ENCODE results near the gene EDIL3.

EDIL3 gene

DNA sequence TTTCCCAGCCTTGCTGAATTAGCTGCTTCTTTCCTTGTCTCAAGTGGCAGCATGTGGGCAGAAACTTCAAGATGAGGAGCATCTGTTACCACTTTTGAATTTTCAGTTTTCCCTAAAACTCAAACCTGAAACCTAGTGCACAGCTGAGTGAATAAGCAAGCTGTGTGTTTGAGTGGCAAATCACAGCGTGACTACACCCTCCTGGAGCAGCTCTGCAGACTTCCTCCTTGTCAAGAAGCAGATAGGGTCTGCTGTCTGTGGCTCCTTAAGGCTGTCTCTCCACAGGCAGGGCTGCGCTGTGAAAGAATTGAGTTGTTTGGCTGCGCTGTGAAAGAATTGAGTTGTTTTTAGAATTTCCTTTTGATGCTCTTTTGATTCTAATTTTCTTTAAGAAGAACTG lies 484.4 kb downstream of the EDIL3 start:
- no peak for DNase-seq (ENCODE audit: low spot score)

DNA sequence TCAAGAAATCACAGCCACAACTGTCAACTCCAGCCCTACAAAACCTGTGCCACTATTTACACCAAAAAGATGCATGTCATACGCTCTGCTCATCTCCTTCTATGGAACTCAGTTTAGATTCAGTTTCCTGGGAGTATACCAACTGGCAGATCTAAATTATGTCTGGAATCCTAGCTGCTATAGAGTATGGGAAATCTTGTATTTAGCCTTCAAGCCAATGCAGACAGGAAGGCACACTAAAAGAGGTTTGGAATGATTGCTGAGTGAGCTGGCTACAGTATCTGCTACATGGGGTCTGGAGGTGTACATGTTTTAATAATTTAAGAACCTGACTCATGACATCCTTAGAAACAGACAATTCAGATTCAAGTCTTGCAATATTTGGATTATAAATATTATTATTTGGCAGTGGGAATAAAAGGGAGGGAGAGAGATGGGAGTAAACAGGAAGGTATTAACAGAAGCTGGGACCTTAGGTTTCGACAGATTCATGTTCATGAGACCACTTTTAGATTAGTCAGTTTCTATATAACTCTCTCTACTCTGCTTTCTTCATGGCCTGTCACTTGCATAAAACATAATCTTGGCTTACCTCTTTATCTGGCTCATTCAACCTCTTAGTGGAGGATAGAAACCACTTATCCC lies 485.2 kb downstream of the EDIL3 start:
- no peak for DNase-seq (ENCODE audit: low spot score)

DNA sequence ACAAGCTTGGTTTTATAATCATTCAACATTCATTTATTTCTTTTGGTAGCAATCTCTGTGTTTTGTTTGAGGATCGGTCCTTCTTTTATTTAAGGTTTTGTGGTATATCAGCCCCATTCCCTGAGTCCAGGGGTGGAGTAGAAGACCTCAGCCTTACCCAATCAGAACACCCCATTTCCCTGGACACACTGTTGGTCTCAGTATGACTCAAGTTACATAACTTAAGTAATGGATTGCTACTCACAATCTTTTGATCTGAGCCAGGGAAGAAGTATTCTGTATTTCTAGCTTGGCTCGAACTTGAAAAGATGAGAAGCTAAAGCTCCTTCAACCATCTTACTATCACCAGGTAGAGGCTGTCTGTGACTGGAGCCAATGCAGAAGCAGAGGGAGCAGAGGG lies 488.8 kb downstream of the EDIL3 start:
- no peak for DNase-seq (ENCODE audit: low spot score)

DNA sequence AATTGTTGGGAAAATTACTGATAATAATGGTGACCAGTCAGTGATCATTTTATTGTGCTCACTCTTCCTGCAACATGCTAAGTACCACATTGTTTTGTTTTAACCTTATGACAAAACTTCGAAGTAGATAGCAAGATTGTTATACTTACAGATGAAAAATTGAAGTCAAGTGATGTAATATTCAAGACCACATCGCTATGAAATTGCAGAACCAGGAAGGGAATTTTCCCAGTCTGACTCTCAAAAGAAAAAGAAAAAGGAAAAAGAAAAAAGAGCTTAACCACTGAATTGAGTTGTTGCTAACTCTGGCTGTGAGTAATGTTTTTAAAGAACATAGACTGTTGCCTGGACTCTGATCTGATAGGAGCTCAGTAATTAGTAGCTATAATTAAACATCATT lies 493.4 kb downstream of the EDIL3 start:
- no peak for DNase-seq (ENCODE audit: low spot score)
